DMS79 treated with DMSO at 0.1 percent for 48 hours (cell line): Measurements from ENCODE around the gene TIGAR.

Experiments used
- DNase-seq: peaks from one replicate; lab custom pipeline; 2025; lab: John Stamatoyannopoulos, UW

Gene TIGAR

DNA sequence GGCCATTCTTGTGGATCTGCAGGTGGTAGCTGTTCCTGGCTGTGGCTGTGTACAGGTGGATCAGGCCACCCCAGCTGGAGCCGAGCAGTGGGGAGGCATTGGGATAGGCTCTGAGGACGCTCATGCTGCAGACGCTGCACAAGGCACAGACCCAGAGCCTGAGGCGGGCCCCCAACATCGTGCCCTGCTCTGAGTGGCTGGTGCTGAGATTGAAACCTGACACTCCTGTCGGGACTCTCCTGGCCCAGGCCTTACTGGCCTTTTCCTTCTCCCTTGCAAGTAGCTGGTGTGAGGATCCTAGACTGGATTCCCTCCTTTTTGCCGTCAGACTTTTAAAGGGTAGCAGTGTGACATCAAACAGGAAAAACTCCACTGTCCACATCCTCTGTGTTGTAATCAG lies 58.4 kb downstream of the TIGAR start, which contains the start of gene FGF23:
FGF23 (minus strand) TSS at position 308 of the 400 bp plus-strand sequence; CDS start at position 178, 130 bp downstream.
- peak; percentile 21 for DNase-seq

DNA sequence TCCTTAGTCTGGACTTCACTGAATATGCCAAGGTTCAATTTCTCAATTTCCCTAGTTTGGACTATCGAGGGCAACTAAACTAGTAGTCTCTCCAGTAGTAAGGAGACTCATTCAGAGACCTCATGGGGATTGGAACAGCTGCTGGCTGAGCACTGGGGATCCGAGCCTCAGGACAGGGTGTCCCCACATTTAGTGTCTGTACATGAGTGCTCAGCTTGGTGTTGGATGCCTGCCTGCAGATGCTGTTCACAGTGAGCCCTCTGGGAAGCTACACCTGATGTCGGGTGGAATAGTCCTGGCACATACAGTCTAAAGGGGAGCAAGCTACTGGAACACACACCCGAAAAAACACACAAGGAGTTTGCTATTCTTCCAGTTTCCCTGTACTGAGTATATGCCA lies 59.3 kb downstream of the TIGAR start:
- DNase-seq = no peak

DNA sequence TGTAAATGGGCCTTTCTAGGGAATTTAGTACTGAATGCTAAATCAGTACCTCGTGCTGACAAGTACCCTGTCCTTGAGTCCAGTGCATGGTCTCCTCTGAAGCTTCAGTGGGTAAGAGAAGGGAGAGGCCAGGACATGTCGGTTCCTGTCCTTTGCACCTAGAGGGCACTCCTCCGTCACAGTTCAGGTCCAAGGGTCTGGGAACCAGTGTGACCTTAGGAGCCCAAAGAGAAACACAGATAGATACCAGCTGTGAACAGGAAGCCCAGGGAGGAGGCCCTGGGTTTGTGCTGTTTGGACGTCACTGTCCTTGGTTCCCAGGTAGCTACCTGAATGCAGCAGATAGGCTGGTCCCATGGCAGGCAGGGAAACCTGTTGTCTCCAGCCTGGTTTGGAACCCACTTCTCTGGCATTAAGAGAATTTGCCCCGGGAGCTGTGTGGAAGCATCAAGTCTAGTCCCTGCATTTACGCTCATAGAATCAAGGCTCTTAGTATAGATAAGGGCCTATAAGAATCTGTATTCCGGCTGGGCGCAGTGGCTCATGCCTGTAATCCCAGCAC lies 62.4 kb downstream of the TIGAR start:
- no peak for DNase-seq

DNA sequence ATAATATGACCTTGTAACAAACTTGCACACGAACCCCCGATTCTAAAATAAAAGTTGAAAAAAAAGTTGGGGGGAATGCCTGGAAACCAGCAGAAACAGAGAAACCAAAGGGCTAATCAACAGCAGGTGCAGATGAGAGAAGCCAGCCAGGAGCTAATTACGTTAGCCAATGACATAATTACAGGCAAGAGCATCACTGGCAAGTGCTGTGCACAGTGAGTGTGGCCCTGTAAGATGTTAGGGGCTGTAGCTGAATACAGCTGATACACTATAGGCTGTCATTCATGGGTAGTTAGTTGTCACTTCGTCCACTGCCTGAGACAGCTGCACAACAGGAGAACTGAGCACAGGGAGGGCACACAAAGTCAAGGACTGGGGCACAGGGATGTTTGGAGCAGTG lies 65.8 kb downstream of the TIGAR start:
- DNase-seq = no peak

DNA sequence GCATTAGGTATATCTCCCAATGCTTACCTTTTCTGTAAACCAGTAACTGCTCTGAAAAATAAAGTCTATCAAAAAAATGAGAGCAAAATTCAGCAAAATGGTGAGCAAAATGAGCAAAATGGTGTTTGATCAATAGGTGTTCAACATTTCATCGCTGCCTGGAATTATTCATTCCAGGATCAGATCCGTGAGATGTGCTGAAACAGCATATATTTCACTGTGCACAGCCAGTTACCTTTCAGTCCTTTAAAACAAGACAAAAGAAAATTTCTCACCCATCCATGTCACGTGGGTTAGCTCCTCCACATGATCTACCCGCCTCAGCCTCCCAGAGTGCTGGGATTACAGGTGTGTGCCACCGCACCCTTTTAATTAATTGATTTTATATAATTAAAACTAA lies 66.6 kb downstream of the TIGAR start:
- no peak for DNase-seq

DNA sequence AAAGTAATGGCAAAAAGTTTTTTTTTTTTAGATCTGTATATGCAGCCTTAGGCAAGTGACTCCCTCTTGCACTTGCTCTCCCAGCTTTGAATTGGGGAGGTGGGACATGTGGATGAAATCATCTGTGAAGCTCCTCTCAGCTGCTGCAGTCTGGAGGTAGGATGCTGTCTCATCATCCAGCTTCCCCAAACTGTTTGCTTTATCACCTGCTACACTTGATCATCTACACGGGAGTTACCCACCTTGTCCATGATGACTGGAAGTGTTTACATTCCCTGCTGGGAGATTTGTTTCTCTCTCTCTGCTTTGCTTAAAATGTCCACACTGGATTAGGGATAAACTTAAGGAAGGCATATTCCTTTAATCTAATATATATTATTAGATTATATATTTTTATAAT lies 67.0 kb downstream of the TIGAR start:
- no peak for DNase-seq

DNA sequence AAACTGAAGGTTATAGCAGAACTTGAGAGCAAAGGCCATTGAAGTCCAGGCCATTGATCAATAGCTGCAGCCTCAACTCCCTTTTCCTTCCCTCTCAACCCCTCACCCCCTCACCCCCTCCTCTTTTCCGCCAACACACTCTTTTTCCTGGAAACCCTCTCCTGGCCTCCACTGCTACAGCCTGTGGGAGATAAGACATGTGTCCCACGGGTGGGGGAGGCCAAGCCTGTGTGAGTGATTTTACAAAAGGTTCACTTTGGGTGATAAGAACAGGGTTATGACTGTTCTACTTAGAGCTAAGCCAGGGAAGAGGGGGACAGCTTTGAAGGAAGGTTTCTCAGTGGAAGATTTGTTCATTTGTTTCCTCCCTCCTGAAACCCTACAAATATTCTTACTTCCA lies 67.6 kb downstream of the TIGAR start:
- DNase-seq = no peak

DNA sequence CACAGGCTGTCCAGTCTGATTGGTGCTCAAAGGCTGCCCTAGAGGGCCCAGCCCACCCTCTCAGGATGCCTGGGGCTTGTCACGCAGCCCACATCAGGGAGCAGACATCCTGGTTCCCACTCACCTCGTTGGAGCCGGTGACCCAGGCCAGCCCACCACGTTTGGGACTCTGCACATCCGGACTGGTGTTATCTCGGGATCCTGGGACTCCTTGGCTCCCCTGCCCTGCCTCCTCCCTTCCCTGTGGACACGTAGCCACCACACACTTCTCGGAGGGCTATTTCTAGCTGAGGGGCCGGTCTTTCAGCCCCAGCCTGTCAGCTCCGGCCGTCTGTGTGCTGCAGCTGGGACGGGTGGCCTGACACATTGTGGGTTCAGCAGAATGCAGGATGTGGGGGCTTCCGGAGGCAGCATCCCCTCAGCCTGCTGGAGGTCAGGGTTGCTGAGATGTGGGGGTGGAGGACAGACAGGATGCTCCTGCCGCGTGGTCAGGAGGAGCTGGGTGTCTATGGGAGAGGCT lies 71.3 kb downstream of the TIGAR start:
- no peak for DNase-seq

DNA sequence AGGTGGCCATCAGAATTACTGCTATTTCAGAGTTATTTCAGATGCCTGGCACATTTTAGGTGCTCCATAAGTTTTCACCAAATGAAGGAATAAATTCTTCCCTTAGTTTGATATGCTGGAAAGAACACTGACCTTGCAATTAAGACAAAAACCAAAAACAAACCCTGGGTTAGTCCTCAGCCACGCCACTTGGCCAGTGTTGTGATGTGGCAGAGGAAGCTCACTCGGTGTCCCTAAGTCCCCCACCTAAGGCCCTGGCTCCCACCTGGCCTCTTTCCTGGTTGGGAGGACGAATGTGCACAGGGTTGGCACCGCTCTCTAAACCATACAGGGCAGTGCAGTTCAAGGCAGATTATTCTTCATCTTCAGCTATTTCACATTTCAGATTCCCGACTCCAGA lies 72.2 kb downstream of the TIGAR start:
- DNase-seq = no peak

DNA sequence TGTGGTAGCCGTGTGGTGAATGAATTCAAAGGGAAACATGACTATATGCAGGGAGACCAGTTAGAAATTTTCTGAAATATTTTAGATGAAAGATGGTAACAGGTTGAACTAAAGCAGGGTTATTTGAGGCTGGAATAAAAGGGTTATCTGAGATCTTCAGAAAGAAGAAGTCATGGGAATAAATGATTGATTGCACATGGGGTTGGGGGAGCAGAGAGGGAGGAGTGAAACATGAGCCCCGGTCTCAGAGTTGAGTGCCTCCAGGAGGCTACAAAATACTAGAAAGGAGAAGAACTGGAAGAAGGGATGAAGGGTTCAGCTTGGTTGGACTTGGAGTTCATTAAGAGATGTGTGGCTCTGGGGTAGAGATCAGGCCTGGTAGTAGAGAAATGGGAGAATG lies 74.8 kb downstream of the TIGAR start:
- no peak for DNase-seq

DNA sequence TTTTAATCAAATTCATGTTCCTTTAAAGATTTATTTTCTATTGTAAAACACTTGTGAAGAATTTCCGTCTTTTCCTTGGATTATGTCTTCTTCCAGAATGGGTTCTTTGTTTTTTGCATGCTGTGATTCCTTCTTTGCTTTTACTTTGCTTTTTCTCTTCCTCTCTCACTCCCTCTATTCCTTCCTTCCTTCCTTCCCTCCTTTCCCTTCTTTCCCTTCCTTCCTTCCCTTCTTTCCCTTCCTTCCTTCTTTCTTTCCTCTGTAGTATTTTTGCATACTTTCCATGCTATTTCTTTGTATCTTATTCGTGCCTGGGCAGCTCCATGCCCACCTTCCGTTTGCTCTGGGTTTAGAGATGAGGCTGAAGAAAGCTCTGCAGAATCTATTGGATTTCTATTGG lies 80.1 kb downstream of the TIGAR start:
- no peak for DNase-seq

DNA sequence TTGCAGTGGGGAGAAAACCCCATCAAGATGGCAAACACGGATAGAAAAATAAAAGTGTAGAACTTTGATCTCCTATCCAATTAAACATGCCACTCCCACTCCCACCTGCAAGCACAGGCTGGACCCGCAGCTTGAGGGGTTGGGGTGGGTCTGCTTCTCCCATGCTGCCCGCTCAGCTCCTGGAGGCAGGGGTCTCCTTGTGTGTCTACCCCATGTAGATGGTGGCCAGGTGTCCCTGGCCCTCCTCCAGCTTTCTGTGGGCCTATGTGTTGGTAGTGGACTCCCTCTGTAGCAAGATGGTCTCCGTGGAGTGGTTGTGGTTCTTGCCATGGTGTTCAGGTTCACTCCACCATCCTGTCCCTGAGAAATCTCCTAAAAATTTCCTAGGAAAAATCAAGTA lies 82.0 kb downstream of the TIGAR start:
- DNase-seq = no peak
